Pancreas (tissue), 10 donors: ENCODE data around the gene ARHGAP32. TPM values are rescaled to one million over a fixed set of nuclear protein-coding genes. Genes with fewer than 3 reads are reported as not detected.

Experiments
- ATAC-seq, 4 donors: fragments of 200-7000 bp; cut with Tn5 transposase; one replicate each; pipeline versions ENCODE4 v1.8.0 to v1.9.1; 2020; ENCODE audit warnings: mild to moderate bottlenecking in 4 of 4, moderate library complexity in 4 of 4
- DNase-seq, 6 donors: peaks; one replicate each; pipeline ENCODE4 v3.0.0-alpha.2; 2020
- FAIRE-seq: peaks from 2 replicates; lab custom pipeline; 2012; peaks lifted over from hg19 to GRCh38; lab: Jason Lieb, UNC
- H3K27ac ChIP-seq, 4 donors: fragments of 200-600 bp; sonication (generic); 1 replicate in 3 of 4; 2 replicates in 1 of 4; pipeline versions ENCODE4 v1.5.0 to v1.8.0; 2020
- H3K27me3 ChIP-seq, 4 donors: fragments of 200-600 bp; one replicate each; pipeline ENCODE4 v1.8.0; 2021
- H3K36me3 ChIP-seq, 3 donors: fragments of 200-600 bp; sonication (generic) in 1 of 3; one replicate each; pipeline versions ENCODE4 v1.5.0 to v1.8.0; 2020 to 2021
- H3K4me1 ChIP-seq, 3 donors: fragments of 200-600 bp; one replicate each; pipeline ENCODE4 v1.8.0; 2021
- H3K4me3 ChIP-seq, 4 donors: fragments of 200-600 bp; sonication (generic) in 2 of 4; one replicate each; pipeline versions ENCODE4 v1.5.0 to v1.8.0; 2020 to 2021
- H3K9me3 ChIP-seq, 4 donors: fragments of 200-600 bp; one replicate each; pipeline ENCODE4 v1.8.0; 2021
- CTCF ChIP-seq, 4 donors: fragments of 200-600 bp; sonication (generic) in 3 of 4; IDR thresholded peaks; one replicate each; pipeline versions ENCODE4 v1.5.0 to v1.8.0; 2021; ENCODE audit warnings: antibody characterized with exemption in 4 of 4
- WGBS, 2 donors: extraction: QIAGEN DNeasy Blood & Tissue Kit; methylation state at CpG; one replicate each; pipeline ENCODE4 v1.1.7; 2013; 5-methylcytosine and 5-hydroxymethylcytosine counted together
- intact Hi-C, 3 donors: fragments of 100-400 bp; cut with DNase I; formaldehyde crosslinking; loops; one replicate each; pipeline versions ENCODE4 v1.11.1 to v1.14.2; 2022
- polyA plus RNA-seq, 2 donors: library from polyadenylated mRNA; stranded (reverse); fragments of 200-250 nt; gene quantifications; one replicate each; pipeline ENCODE4 v1.2.3, GENCODE V29; 2013
- total RNA-seq, 6 donors: library from RNA; stranded (reverse); fragmentation: NEBNext Ultra II Directional in 4 of 6; extraction: Animal tissue kit (Norgen Biotek cat#: 25700) in 4 of 6; gene quantifications; one replicate each; pipeline versions ENCODE4 v1.2.1 to v1.2.4, GENCODE V29; 2021 to 2023
- donor health status: healthy with polysubstance abuse.
- donor health status: DM: no; HTN: no; CAD: no; lungs with moderate emphysema.
- donor health status: DM: no; HTN: no; CAD: no.
- donor health status: control.
- donor health status: control.
- donor health status: Bipolar disorder and iron deficiency.
- donor health status: DM: yes; HTN: yes; CAD: no.
- donor health status: DM: no; HTN: no; CAD: no.
- donor health status: DM: no; HTN: no; CAD: no.
- donor health status: DM: yes; HTN: yes; CAD: no.

Gene ARHGAP32
- total and polyA plus RNA-seq, 8 donors: 5.0 to 36.6 (median 22.3) TPM

- ATAC-seq (no peak), DNase-seq (no peak), FAIRE-seq (no peak)
- 90 to 93% methylated on average over 7 of the region's 7 CpGs for WGBS, 2 donors
- no peak overlapping the region for H3K4me3 ChIP-seq
- intact Hi-C loops: no loop called here
- H3K27me3 ChIP-seq: no peaks in the 10 kb centered on the region
- H3K36me3 ChIP-seq: no peaks in the 10 kb centered on the region
- TF ChIP-seq CTCF (IDR thresholded peaks at IDR 0.05): no peak
- no peaks in the 10 kb centered on the region for H3K4me1 ChIP-seq
- no peaks in the 10 kb centered on the region for H3K9me3 ChIP-seq
- H3K27ac ChIP-seq: no peak overlapping the region
These were observed 257.8 kb downstream of the ARHGAP32 start for GRCh38 chr11:128934351-128934750.

- Histone ChIP-seq H3K27me3 (no peaks in the 10 kb centered on the region), H3K4me1 (no peaks in the 10 kb centered on the region), H3K9me3 (no peaks in the 10 kb centered on the region), H3K36me3 (no peaks in the 10 kb centered on the region), H3K4me3 (no peak overlapping the region), H3K27ac (no peak overlapping the region)
- intact Hi-C loops: no loop called here
- 86 to 90% methylated on average over 7 of the region's 7 CpGs for WGBS, 2 donors
- FAIRE-seq (no peak), DNase-seq (no peak), ATAC-seq (no peak)
- no peak for TF ChIP-seq CTCF (IDR thresholded peaks at IDR 0.05)
These were observed 258.5 kb downstream of the ARHGAP32 start for GRCh38 chr11:128933481-128934178.

- H3K9me3 ChIP-seq: no peaks in the 10 kb centered on the region
- no peak for ATAC-seq
- no peaks in the 10 kb centered on the region for H3K36me3 ChIP-seq
- 85 to 92% methylated on average over 6 of the region's 6 CpGs for WGBS, 2 donors
- intact Hi-C loops: no loop called here
- FAIRE-seq: no peak
- H3K27ac ChIP-seq: no peak overlapping the region
- no peak overlapping the region for H3K4me3 ChIP-seq
- no peak for TF ChIP-seq CTCF (IDR thresholded peaks at IDR 0.05)
- no peaks in the 10 kb centered on the region for H3K4me1 ChIP-seq
- no peaks in the 10 kb centered on the region for H3K27me3 ChIP-seq
- DNase-seq: no peak
These were observed 260.5 kb downstream of the ARHGAP32 start for GRCh38 chr11:128931668-128932067.

GRCh38 chr11:128931066-128931465, 261.1 kb downstream of the ARHGAP32 start:
- H3K27me3 ChIP-seq: no peaks in the 10 kb centered on the region
- intact Hi-C loops: no loop called here
- H3K36me3 ChIP-seq: no peaks in the 10 kb centered on the region
- no peak for TF ChIP-seq CTCF (IDR thresholded peaks at IDR 0.05)
- no peak for FAIRE-seq
- H3K27ac ChIP-seq: no peak overlapping the region
- no peak for DNase-seq
- ATAC-seq: no peak
- H3K4me1 ChIP-seq: no peaks in the 10 kb centered on the region
- H3K9me3 ChIP-seq: no peaks in the 10 kb centered on the region
- 86 to 90% methylated on average over 3 of the region's 3 CpGs for WGBS, 2 donors
- H3K4me3 ChIP-seq: no peak overlapping the region

- Histone ChIP-seq H3K4me1 (no peaks in the 10 kb centered on the region), H3K9me3 (no peaks in the 10 kb centered on the region), H3K27ac (no peak overlapping the region), H3K27me3 (no peaks in the 10 kb centered on the region), H3K4me3 (no peak overlapping the region), H3K36me3 (no peaks in the 10 kb centered on the region)
- intact Hi-C loops: no loop called here
- WGBS, 2 donors: 63 to 76% methylated on average over 12 of the region's 12 CpGs
- ATAC-seq (no peak), DNase-seq (no peak), FAIRE-seq (no peak)
- no peak for TF ChIP-seq CTCF (IDR thresholded peaks at IDR 0.05)
These were observed 262.1 kb downstream of the ARHGAP32 start for GRCh38 chr11:128929991-128930390.
